ENCODE data around the gene CXCL1. TPM values are rescaled to one million over a fixed set of nuclear protein-coding genes. Genes with fewer than 3 reads are reported as not detected.

CXCL1 gene
- total RNA-seq, 1 donor from 2014 or later = 5.7 TPM

- Mint-ChIP-seq H3K4me3 (no peak overlapping the region), H3K27me3 (peaks cover 27% of the 10 kb centered on the region), H3K9me3 (no peaks in the 10 kb centered on the region), H3K4me1 (ENCODE audit: unreplicated experiment) (no peaks in the 10 kb centered on the region), H3K36me3 (peaks cover 3% of the 10 kb centered on the region), H3K27ac (no peak overlapping the region)
- no peak for TF ChIP-seq CTCF (conservative IDR thresholded peaks at IDR 0.05)
- no peak for DNase-seq (ENCODE audit: extremely low spot score, unreplicated experiment)
Measured at GRCh38 chr4:73859614-73860088, 9.5 kb upstream of the CXCL1 start.

GRCh38 chr4:73860181-73860580 lies 9.0 kb upstream of the CXCL1 start:
- Mint-ChIP-seq H3K4me1 (ENCODE audit: unreplicated experiment) (no peaks in the 10 kb centered on the region), H3K27me3 (peaks cover 26% of the 10 kb centered on the region), H3K9me3 (no peaks in the 10 kb centered on the region), H3K4me3 (no peak overlapping the region), H3K27ac (no peak overlapping the region), H3K36me3 (no peaks in the 10 kb centered on the region)
- TF ChIP-seq CTCF (conservative IDR thresholded peaks at IDR 0.05) = no peak
- DNase-seq (ENCODE audit: extremely low spot score, unreplicated experiment) = no peak

GRCh38 chr4:73860917-73861316 lies 8.3 kb upstream of the CXCL1 start:
- no peak for DNase-seq (ENCODE audit: extremely low spot score, unreplicated experiment)
- no peak overlapping the region for H3K4me3 Mint-ChIP-seq
- no peak overlapping the region for H3K27ac Mint-ChIP-seq
- H3K4me1 Mint-ChIP-seq (ENCODE audit: unreplicated experiment) = no peaks in the 10 kb centered on the region
- no peaks in the 10 kb centered on the region for H3K9me3 Mint-ChIP-seq
- no peak for TF ChIP-seq CTCF (conservative IDR thresholded peaks at IDR 0.05)
- H3K27me3 Mint-ChIP-seq = peaks cover 24% of the 10 kb centered on the region
- H3K36me3 Mint-ChIP-seq = no peaks in the 10 kb centered on the region

- Mint-ChIP-seq H3K9me3 (no peaks in the 10 kb centered on the region), H3K27ac (no peak overlapping the region), H3K4me3 (no peak overlapping the region), H3K27me3 (peaks cover 34% of the 10 kb centered on the region), H3K4me1 (ENCODE audit: unreplicated experiment) (no peaks in the 10 kb centered on the region), H3K36me3 (no peaks in the 10 kb centered on the region)
- no peak for TF ChIP-seq CTCF (conservative IDR thresholded peaks at IDR 0.05)
- no peak for DNase-seq (ENCODE audit: extremely low spot score, unreplicated experiment)
Measured at GRCh38 chr4:73862322-73862721, 6.9 kb upstream of the CXCL1 start.

- DNase-seq (ENCODE audit: extremely low spot score, unreplicated experiment) = no peak
- Mint-ChIP-seq H3K27ac (no peak overlapping the region), H3K9me3 (no peaks in the 10 kb centered on the region), H3K4me1 (ENCODE audit: unreplicated experiment) (no peaks in the 10 kb centered on the region), H3K4me3 (no peak overlapping the region), H3K36me3 (no peaks in the 10 kb centered on the region), H3K27me3 (peaks cover 50% of the 10 kb centered on the region)
- peak; percentile 55 for TF ChIP-seq CTCF (conservative IDR thresholded peaks at IDR 0.05)
Measured at GRCh38 chr4:73864365-73864764, 4.8 kb upstream of the CXCL1 start.

GRCh38 chr4:73864961-73865360 lies 4.2 kb upstream of the CXCL1 start:
- Mint-ChIP-seq H3K36me3 (no peaks in the 10 kb centered on the region), H3K27ac (no peak overlapping the region), H3K4me3 (no peak overlapping the region), H3K4me1 (ENCODE audit: unreplicated experiment) (peaks cover 5% of the 10 kb centered on the region), H3K27me3 (peaks cover 56% of the 10 kb centered on the region), H3K9me3 (no peaks in the 10 kb centered on the region)
- TF ChIP-seq CTCF (conservative IDR thresholded peaks at IDR 0.05) = no peak
- DNase-seq (ENCODE audit: extremely low spot score, unreplicated experiment) = no peak

Measured in type B pancreatic cell (in vitro differentiated cells).